ENCODE measurements around the gene KCTD13. TPM values are rescaled to one million over a fixed set of nuclear protein-coding genes. Genes with fewer than 3 reads are reported as not detected.
A peak's percentile ranks its signal among the peaks of the same experiment; 100 is the strongest.

The KCTD13 gene
- total RNA-seq, result 19.3 to 21.1 TPM (median 20.3 TPM) in 3 replicates
- long read RNA-seq, transcript KCTD13-208 (6 exons, 2,528 nt), result major isoform, 19 of 26 reads
- long read RNA-seq, partial matches to known transcripts, result 1 of 26 reads
- long read RNA-seq, other reads (novel, unspliced or antisense), result 6 of 26 reads

- Mint-ChIP-seq H3K27ac (ENCODE audit: unreplicated experiment) (peak within 1 kb of the TSS; percentile 95), H3K4me3 (ENCODE audit: unreplicated experiment) (peak within 1 kb of the TSS; percentile 93)
- TF ChIP-seq CTCF (IDR thresholded peaks at IDR 0.05), result no peak
Measured at GRCh38 chr16:29925781-29926710, at the start of gene KCTD13. Gene KCTD13, minus strand, starts transcription at chr16:29926226. Its CDS starts 193 bp downstream, at chr16:29926033.

GRCh38 chr16:29975134-29975538 is 49.1 kb upstream of the KCTD13 start:
- H3K4me1 Mint-ChIP-seq (ENCODE audit: low read depth), result peaks cover 34% of the 10 kb centered on the region
- H3K27ac Mint-ChIP-seq (ENCODE audit: unreplicated experiment), result peak overlapping the region; percentile 86
- H3K9me3 Mint-ChIP-seq (ENCODE audit: low read depth), result no peaks in the 10 kb centered on the region
- TF ChIP-seq CTCF (IDR thresholded peaks at IDR 0.05), result no peak
- peaks cover 16% of the 10 kb centered on the region for H3K36me3 Mint-ChIP-seq (ENCODE audit: low read depth)
- H3K27me3 Mint-ChIP-seq (ENCODE audit: low read depth), result no peaks in the 10 kb centered on the region
- H3K4me3 Mint-ChIP-seq (ENCODE audit: unreplicated experiment), result peak overlapping the region; percentile 94
- no peak for DNase-seq (ENCODE audit: low spot score)

More at GRCh38 chr16:29925781-29926710, at the start of gene KCTD13:
- Mint-ChIP-seq H3K27me3 (ENCODE audit: low read depth) (no peaks in the 10 kb centered on the region), H3K36me3 (ENCODE audit: low read depth) (peaks cover 4% of the 10 kb centered on the region), H3K9me3 (ENCODE audit: low read depth) (no peaks in the 10 kb centered on the region), H3K4me1 (ENCODE audit: low read depth) (peaks cover 40% of the 10 kb centered on the region)
- DNase-seq (ENCODE audit: low spot score), result no peak

GRCh38 chr16:29974291-29975133 is 48.5 kb upstream of the KCTD13 start:
- H3K9me3 Mint-ChIP-seq (ENCODE audit: low read depth), result no peaks in the 10 kb centered on the region
- peak overlapping the region; percentile 96 for H3K27ac Mint-ChIP-seq (ENCODE audit: unreplicated experiment)
- peaks cover 34% of the 10 kb centered on the region for H3K4me1 Mint-ChIP-seq (ENCODE audit: low read depth)
- no peak for TF ChIP-seq CTCF (IDR thresholded peaks at IDR 0.05)
- H3K27me3 Mint-ChIP-seq (ENCODE audit: low read depth), result no peaks in the 10 kb centered on the region
- DNase-seq (ENCODE audit: low spot score), result no peak
- peaks cover 17% of the 10 kb centered on the region for H3K36me3 Mint-ChIP-seq (ENCODE audit: low read depth)
- H3K4me3 Mint-ChIP-seq (ENCODE audit: unreplicated experiment), result peak overlapping the region; percentile 94

- TF ChIP-seq CTCF (IDR thresholded peaks at IDR 0.05), result no peak
- Mint-ChIP-seq H3K4me3 (ENCODE audit: unreplicated experiment) (peak within 1 kb of the TSS; percentile 94), H3K27me3 (ENCODE audit: low read depth) (no peaks in the 10 kb centered on the region), H3K27ac (ENCODE audit: unreplicated experiment) (peak within 1 kb of the TSS; percentile 96), H3K36me3 (ENCODE audit: low read depth) (peaks cover 12% of the 10 kb centered on the region), H3K9me3 (ENCODE audit: low read depth) (no peaks in the 10 kb centered on the region), H3K4me1 (ENCODE audit: low read depth) (peaks cover 34% of the 10 kb centered on the region)
- peak; percentile 100 for DNase-seq (ENCODE audit: low spot score)
Measured at GRCh38 chr16:29973384-29974246, 47.6 kb upstream of the KCTD13 start, which contains the start of gene TAOK2. Gene TAOK2, plus strand, starts transcription at chr16:29973868. Its CDS starts 3,905 bp downstream, at chr16:29977773.
